GM03348 (cell line): ENCODE results near the gene TNFSF8.
A peak's percentile ranks its signal among the peaks of the same experiment; 100 is the strongest.

Experiments
- DNase-seq: peaks from one replicate; pipeline ENCODE4 v3.0.0; 2012; ENCODE audit warnings: low spot score

Gene TNFSF8

DNA sequence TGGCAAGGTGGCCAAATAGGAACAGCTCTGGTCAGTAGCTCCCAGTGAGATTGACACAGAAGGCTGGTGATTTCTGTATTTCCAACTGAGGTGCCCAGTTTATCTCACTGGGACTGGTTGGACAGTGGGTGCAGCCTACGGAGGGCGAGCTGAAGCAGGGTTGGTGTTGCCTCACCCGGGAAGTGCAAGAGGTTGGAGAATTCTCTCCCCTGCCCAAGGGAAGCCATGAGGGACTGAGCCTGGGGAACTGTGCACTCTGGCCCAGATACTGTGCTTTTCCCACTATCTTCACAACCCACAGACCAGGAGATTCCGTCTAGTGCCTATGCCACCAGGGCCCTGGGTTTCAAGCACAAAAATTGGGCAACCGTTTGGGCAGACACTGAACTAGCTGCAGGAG, 61.0 kb downstream of the TNFSF8 start:
- no peak for DNase-seq

GRCh38 chr9:114867327-114867726, 63.1 kb downstream of the TNFSF8 start:
- DNase-seq, result no peak

DNA sequence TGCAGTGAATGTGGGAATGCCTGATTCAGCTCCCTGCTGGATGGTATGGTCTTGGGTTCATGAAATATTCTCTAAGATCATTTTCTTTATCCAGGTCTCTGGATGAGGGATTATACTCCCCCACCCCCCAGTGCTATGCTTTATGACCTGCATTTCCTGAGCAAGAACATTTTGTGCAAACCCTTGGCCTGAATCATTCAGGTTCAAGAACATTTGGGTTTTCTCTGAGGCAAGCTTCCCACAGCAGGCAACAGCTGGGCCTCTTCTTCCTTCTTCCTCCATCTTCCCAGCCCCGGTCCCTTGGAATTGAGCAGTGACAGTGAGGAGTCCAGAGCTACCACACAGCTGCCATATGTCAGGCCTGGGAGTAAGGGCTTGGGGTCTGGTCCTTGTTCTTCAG, 65.9 kb downstream of the TNFSF8 start:
- DNase-seq, result no peak

DNA sequence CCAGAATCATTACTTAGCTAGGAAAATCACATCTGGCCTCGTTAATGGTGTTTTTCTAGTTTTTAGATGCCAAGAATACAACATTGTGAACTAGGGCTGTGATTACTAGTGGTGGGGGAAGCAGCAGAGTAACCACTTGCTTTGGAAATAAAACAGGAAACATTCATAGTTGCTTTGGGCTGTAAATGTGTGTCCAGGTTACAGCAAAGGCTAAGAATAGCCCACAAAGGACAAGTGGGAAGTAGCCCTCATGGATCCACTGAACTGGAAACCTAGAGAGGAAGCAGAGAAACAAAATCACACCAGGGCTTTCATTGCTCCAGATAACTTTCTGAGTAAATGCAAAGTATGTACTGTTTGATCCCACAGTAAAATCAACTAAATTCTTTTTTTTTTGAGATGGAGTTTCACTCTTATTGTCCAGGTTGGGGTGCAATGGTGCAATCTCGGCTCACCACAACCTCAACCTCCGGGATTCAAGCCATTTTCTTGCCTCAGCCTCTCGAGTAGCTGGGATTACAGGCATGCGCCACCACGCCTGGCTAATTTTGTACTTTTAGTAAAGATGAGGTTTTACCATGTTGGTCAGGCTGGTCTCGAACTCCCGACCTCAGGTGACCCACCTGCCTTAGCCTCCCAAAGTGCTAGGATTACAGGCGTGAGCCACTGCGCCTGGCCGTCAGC, 68.3 kb downstream of the TNFSF8 start:
- no peak for DNase-seq

DNA sequence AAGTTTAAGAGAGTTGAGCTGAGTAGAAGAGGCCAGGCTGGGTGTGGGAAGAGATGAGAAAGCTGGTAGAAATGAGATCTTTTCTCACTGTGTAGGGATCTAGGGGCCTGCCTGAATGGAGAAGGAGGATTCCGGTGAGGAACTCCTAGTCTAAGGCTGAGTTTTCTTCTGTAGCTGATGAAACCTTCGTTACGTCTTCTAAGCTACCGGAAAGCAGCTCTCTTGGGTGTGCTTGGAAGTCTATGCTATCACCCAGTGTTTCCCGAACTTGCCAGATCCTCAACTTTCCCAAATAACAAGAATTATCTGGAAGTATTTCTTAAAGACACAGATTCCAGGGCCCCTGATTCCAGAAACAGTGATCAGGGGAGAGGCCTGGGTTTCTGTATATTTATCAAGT, 69.1 kb downstream of the TNFSF8 start:
- no peak for DNase-seq

- no peak for DNase-seq
Observed at GRCh38 chr9:114860187-114860586, 70.2 kb downstream of the TNFSF8 start.

GRCh38 chr9:114856942-114857315, 73.5 kb downstream of the TNFSF8 start:
- DNase-seq, result no peak

- peak; percentile 80 for DNase-seq
Observed at GRCh38 chr9:114856215-114856941, 74.0 kb downstream of the TNFSF8 start.

- no peak for DNase-seq
Observed at GRCh38 chr9:114855488-114855887, 74.9 kb downstream of the TNFSF8 start.

- DNase-seq, result no peak
Observed at GRCh38 chr9:114854736-114855355, 75.5 kb downstream of the TNFSF8 start.

DNA sequence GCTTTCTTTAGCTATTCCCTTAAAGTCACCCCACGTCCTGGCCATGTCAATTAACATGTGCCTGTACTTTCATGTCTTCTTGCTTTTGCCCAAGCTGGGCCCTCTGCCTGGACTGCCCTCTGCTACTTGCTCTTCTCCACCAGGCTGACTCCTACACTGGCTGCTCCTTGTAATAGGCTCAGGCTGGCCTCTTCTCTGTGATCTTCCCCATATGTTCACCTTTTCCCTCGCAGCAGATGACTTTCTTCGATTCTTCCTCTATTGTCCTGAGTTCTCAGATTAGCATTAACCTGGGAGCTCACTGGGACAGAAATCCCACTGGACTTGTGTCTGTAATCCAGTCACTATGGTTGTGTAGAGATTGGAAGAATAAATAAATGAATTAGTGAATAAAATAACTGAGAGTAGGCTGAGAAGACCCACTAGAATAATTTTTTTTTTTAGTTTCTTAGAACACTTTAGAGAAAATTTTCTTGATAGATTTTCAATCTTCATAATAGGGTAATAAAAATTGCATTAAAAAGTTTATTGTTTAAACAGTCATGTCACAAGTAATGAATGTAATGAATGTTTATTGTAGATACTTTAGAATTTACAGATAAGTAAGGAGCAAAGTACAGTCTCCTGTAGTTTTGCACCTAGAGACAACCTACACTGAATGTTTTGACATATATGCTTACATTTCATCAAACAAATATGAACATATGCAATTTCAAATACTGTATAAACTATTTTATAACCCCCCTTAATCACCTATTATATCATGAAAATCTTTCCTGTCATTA, 77.1 kb downstream of the TNFSF8 start:
- DNase-seq, result no peak

DNA sequence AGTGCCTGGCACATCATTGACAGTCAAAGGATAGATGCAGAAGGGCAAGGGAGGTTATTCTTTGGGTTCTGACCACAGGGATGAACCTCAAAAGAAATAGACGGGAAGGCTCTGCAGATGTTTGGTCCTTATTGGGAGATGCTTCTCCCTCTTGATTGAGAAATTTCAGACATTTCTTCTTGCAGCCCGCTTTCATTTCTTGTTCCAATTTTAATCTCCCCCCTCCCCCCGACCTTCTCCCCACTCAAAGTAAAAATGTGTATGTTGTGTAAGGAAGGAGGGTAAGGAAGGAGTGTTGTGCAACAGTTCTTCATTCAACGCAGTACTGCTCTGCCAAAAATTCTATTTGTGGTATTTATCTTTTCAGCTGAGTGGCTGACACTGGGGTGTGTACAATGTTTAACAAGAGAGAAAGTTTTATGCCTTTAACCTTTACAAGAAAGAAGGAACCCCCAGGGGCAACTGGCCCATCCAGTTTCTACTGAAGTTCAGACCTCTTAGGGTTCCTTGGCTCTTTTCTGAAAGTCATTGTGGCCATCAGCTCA, 78.3 kb downstream of the TNFSF8 start:
- peak; percentile 69 for DNase-seq

DNA sequence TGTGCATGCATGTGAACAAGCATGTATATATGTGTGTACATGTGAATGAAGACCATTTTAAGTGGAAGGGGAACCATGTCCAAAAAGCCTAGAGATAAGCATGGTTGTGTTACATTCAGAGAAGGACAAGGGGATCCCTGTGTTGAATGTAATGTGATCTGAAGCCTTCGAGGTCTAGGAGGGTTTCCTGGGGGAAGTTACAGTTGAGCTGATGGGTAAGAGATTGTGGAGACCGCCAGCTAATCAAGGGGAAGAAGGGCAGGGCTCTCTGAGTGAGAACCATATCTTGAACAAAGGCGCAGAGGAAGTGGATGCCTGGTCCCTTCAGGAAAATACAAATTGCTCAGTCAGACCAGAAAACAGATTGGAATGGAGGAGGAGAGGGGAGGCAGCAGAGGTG, 79.1 kb downstream of the TNFSF8 start:
- DNase-seq, result no peak
